H9 (cell line): ENCODE results near the gene SLC10A3. TPM values are rescaled to one million over a fixed set of nuclear protein-coding genes. Genes with fewer than 3 reads are reported as not detected.
A peak's percentile ranks its signal among the peaks of the same experiment; 100 is the strongest.

ENCODE experiments used
- DNase-seq: peaks from one replicate; pipeline ENCODE4 v3.0.0-alpha.2; 2017
- H2AFZ ChIP-seq: one replicate; pipeline ENCODE4 v1.6.1; 2013; ENCODE audit warnings: mild to moderate bottlenecking, low read length, control low read depth, moderate library complexity
- H2AK5ac ChIP-seq: 2 replicates; pipeline ENCODE4 v1.6.1; 2013; ENCODE audit warnings: low read length, control low read depth, mixed read lengths; ENCODE audit not compliant: insufficient read length
- H2BK120ac ChIP-seq: one replicate; pipeline ENCODE4 v1.6.1; 2013; ENCODE audit warnings: low read depth, mild to moderate bottlenecking, low read length, control low read depth, inconsistent platforms; ENCODE audit not compliant: poor library complexity, severe bottlenecking
- H2BK12ac ChIP-seq: 2 replicates; pipeline ENCODE4 v1.6.1; 2013; ENCODE audit warnings: low read length, control low read depth, mixed read lengths, low read depth; ENCODE audit not compliant: insufficient read length
- H2BK15ac ChIP-seq: 2 replicates; pipeline ENCODE4 v1.6.1; 2013; ENCODE audit warnings: low read depth, low read length, control low read depth
- H2BK20ac ChIP-seq: one replicate; pipeline ENCODE4 v1.6.1; 2013; ENCODE audit warnings: low read depth, mild to moderate bottlenecking, low read length, control low read depth, inconsistent platforms; ENCODE audit not compliant: poor library complexity, severe bottlenecking
- H2BK5ac ChIP-seq: 2 replicates; pipeline ENCODE4 v1.6.1; 2013; ENCODE audit warnings: low read length, control low read depth, mixed read lengths; ENCODE audit not compliant: insufficient read length
- H3K14ac ChIP-seq: 2 replicates; pipeline ENCODE4 v1.6.1; 2013; ENCODE audit warnings: low read length, control low read depth; ENCODE audit not compliant: insufficient read depth
- H3K18ac ChIP-seq: 2 replicates; pipeline ENCODE4 v1.6.1; 2013; ENCODE audit warnings: low read depth, mild to moderate bottlenecking, mixed read lengths, low read length, control low read depth; ENCODE audit not compliant: insufficient read length
- H3K23ac ChIP-seq: 2 replicates; pipeline ENCODE4 v1.6.1; 2013; ENCODE audit warnings: low read length, control low read depth, mixed read lengths, low read depth; ENCODE audit not compliant: insufficient read length
- H3K23me2 ChIP-seq: 2 replicates; pipeline ENCODE4 v1.6.1; 2013; ENCODE audit warnings: low read depth, mild to moderate bottlenecking, mixed read lengths, low read length, control low read depth; ENCODE audit not compliant: insufficient read length, poor library complexity, severe bottlenecking
- H3K27ac ChIP-seq: 2 replicates; pipeline ENCODE4 v1.5.1; 2013; ENCODE audit warnings: low read length, control low read depth, mixed read lengths, low read depth; ENCODE audit not compliant: insufficient read length
- H3K27me3 ChIP-seq: 2 replicates; pipeline ENCODE4 v1.6.1; 2013; ENCODE audit warnings: low read length, control low read depth, inconsistent platforms; ENCODE audit not compliant: insufficient read depth
- H3K4ac ChIP-seq: 2 replicates; pipeline ENCODE4 v1.6.1; 2013; ENCODE audit warnings: low read depth, mild to moderate bottlenecking, control low read depth, inconsistent platforms, low read length, moderate library complexity
- H3K4me1 ChIP-seq: 2 replicates; pipeline ENCODE4 v1.6.1; 2013; ENCODE audit warnings: low read length, control low read depth, inconsistent platforms; ENCODE audit not compliant: insufficient read depth
- H3K4me2 ChIP-seq: 2 replicates; pipeline ENCODE4 v1.6.1; 2013; ENCODE audit warnings: low read length, control low read depth, mixed read lengths; ENCODE audit not compliant: insufficient read length, insufficient read depth
- H3K56ac ChIP-seq: 2 replicates; pipeline ENCODE4 v1.6.1; 2013; ENCODE audit warnings: low read depth, mild to moderate bottlenecking, mixed read lengths, low read length, control low read depth; ENCODE audit not compliant: insufficient read length
- H3K79me1 ChIP-seq: 2 replicates; pipeline ENCODE4 v1.6.1; 2013; ENCODE audit warnings: low read depth, mild to moderate bottlenecking, moderate library complexity, low read length, control low read depth, inconsistent platforms; ENCODE audit not compliant: insufficient read depth, poor library complexity, severe bottlenecking
- H3K79me2 ChIP-seq: 2 replicates; pipeline ENCODE4 v1.6.1; 2013; ENCODE audit warnings: low read length, control low read depth, inconsistent platforms; ENCODE audit not compliant: insufficient read depth
- H3K9ac ChIP-seq: 2 replicates; pipeline ENCODE4 v1.6.1; 2013; ENCODE audit warnings: low read length, control low read depth, mixed read lengths; ENCODE audit not compliant: insufficient read length; ENCODE audit errors: extremely low read depth
- H3K9me3 ChIP-seq: one replicate; pipeline ENCODE4 v1.6.1; 2013; ENCODE audit warnings: low read depth, low read length, inconsistent platforms; ENCODE audit not compliant: control insufficient read depth
- H3T11ph ChIP-seq: one replicate; pipeline ENCODE4 v1.6.1; 2013; ENCODE audit warnings: mild to moderate bottlenecking, low read length, control low read depth, inconsistent platforms
- H4K20me1 ChIP-seq: one replicate; pipeline ENCODE4 v1.6.1; 2013; ENCODE audit not compliant: control insufficient read depth, insufficient read length, insufficient read depth
- H4K5ac ChIP-seq: 2 replicates; pipeline ENCODE4 v1.6.1; 2013; ENCODE audit warnings: low read depth, mild to moderate bottlenecking, mixed read lengths, low read length, control low read depth; ENCODE audit not compliant: insufficient read length
- H4K8ac ChIP-seq: replicated peaks from 2 replicates; pipeline ENCODE4 v1.6.1; 2013; ENCODE audit warnings: low read length, control low read depth, mixed read lengths, low read depth; ENCODE audit not compliant: insufficient read length
- H4K91ac ChIP-seq: 2 replicates; pipeline ENCODE4 v1.6.1; 2013; ENCODE audit warnings: low read depth, mild to moderate bottlenecking, moderate library complexity, mixed read lengths, low read length, control low read depth; ENCODE audit not compliant: insufficient read length
- H3K27ac Mint-ChIP-seq, 3 experiments: 2 replicates in 2 of 3; 3 replicates in 1 of 3; pipeline ENCODE4 v1.8.0; 2020 to 2021; ENCODE audit warnings: mixed read lengths in 3 of 3, mild to moderate bottlenecking in 1 of 3, moderate library complexity in 1 of 3
- H3K27me3 Mint-ChIP-seq: 2 replicates; pipeline ENCODE4 v1.8.0; 2021; ENCODE audit warnings: low read depth, mild to moderate bottlenecking, moderate library complexity, mixed read lengths
- H3K36me3 Mint-ChIP-seq, 3 experiments: 2 replicates in 2 of 3; 3 replicates in 1 of 3; pipeline ENCODE4 v1.8.0; 2020 to 2021; ENCODE audit warnings: low read depth in 3 of 3, mixed read lengths in 3 of 3; ENCODE audit not compliant: insufficient read depth in 1 of 3
- H3K4me1 Mint-ChIP-seq, 2 experiments: 2 replicates each; pipeline ENCODE4 v1.8.0; 2020; ENCODE audit warnings: mixed read lengths in 2 of 2
- H3K4me3 Mint-ChIP-seq, 2 experiments: 2 replicates in 1 of 2; 3 replicates in 1 of 2; pipeline ENCODE4 v1.8.0; 2020 to 2021; ENCODE audit warnings: mild to moderate bottlenecking in 2 of 2, mixed read lengths in 2 of 2, moderate library complexity in 1 of 2
- H3K9me3 Mint-ChIP-seq, 2 experiments: 2 replicates in 1 of 2; 3 replicates in 1 of 2; pipeline ENCODE4 v1.8.0; 2020; ENCODE audit warnings: mild to moderate bottlenecking in 2 of 2, mixed read lengths in 2 of 2, moderate library complexity in 1 of 2
- WGBS: extraction: QIAGEN DNeasy Blood & Tissue Kit; methylation state at CpG from one replicate; pipeline ENCODE4 v1.1.7; 2013; ENCODE audit warnings: missing lambda C conversion rate, low lambda C conversion rate, mixed read lengths; ENCODE audit not compliant: insufficient read length; ENCODE audit errors: extremely low coverage; 5-methylcytosine and 5-hydroxymethylcytosine counted together
- total RNA-seq: library from RNA; stranded (reverse); gene quantifications from 2 replicates; pipeline ENCODE4 v1.2.1, GENCODE V29; 2021
- TF ChIP-seq, protein P1 (sequence below): fragments of 200-600 bp; sonication (generic); conservative IDR thresholded peaks from 3 replicates; pipeline ENCODE4 v1.8.0; 2021; ENCODE audit warnings: antibody characterized with exemption, mild to moderate bottlenecking

The SLC10A3 gene
- total RNA-seq, 1 experiment from 2014 or later = 8.8 TPM

DNA sequence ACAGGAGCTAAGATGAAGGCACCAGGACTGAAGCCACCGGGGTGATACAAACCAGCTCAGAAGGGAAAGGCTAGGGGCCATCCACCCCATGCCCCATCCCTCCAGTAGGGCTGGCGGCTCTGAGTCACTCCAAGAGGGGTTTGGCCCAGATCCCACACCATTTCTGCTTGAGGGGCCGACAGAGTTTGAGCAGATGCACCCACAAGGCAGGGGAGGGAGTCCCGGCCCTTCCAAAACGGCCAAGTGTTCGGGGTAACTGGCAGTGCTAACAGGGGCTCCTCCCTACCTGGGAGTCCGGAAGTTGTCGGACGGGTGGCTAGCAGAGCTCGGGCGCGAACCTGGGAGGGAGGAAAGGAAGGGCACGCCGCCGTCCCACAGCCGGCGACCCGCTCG lies 412 bp downstream of the SLC10A3 start:
- Histone ChIP-seq H3K27me3 (no peaks in the 10 kb centered on the region), H3K23ac (no peak overlapping the region), H4K20me1 (no peaks in the 10 kb centered on the region), H2BK120ac (no peak overlapping the region), H4K91ac (no peak overlapping the region), H3K9me3 (peaks cover 32% of the 10 kb centered on the region), H3K9ac (no peak overlapping the region), H2AFZ (no peak overlapping the region), H3K4me1 (no peaks in the 10 kb centered on the region; the same call in 1 of the 2 replicates), H2BK20ac (no peak overlapping the region), H3K23me2 (no peaks in the 10 kb centered on the region), H3K56ac (no peak overlapping the region), H2BK12ac (no peak overlapping the region), H4K8ac (no peak overlapping the region), H3T11ph (no peak overlapping the region), H2BK5ac (no peak overlapping the region), H2AK5ac (no peak overlapping the region), H2BK15ac (no peak overlapping the region), H4K5ac (no peak overlapping the region), H3K18ac (no peak overlapping the region), H3K4me2 (peak overlapping the region; percentile 12), H3K14ac (no peak overlapping the region), H3K27ac (no peak overlapping the region), H3K4ac (no peak overlapping the region), H3K79me2 (no peaks in the 10 kb centered on the region), H3K79me1 (no peaks in the 10 kb centered on the region)
- no CpG with 5 or more reads among the region's 19 CpGs for WGBS
- peak overlapping the region; percentile 74 to 80 for H3K4me3 Mint-ChIP-seq
- no peak for DNase-seq
- 0 out of 7 replicates have a peak overlapping the region, but pooled peaks of 1 of the 3 experiments have one; percentile 65 for H3K27ac Mint-ChIP-seq
- H3K27me3 Mint-ChIP-seq = peaks cover 5% of the 10 kb centered on the region; the same call in 1 of the 2 replicates
- TF ChIP-seq, protein P1, sequence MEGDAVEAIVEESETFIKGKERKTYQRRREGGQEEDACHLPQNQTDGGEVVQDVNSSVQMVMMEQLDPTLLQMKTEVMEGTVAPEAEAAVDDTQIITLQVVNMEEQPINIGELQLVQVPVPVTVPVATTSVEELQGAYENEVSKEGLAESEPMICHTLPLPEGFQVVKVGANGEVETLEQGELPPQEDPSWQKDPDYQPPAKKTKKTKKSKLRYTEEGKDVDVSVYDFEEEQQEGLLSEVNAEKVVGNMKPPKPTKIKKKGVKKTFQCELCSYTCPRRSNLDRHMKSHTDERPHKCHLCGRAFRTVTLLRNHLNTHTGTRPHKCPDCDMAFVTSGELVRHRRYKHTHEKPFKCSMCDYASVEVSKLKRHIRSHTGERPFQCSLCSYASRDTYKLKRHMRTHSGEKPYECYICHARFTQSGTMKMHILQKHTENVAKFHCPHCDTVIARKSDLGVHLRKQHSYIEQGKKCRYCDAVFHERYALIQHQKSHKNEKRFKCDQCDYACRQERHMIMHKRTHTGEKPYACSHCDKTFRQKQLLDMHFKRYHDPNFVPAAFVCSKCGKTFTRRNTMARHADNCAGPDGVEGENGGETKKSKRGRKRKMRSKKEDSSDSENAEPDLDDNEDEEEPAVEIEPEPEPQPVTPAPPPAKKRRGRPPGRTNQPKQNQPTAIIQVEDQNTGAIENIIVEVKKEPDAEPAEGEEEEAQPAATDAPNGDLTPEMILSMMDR = no peak
- peaks cover 3 to 12% of the 10 kb centered on the region in 2 experiments; a peak in 3 of 4 replicates for H3K4me1 Mint-ChIP-seq
- H3K36me3 Mint-ChIP-seq = peaks cover 3 to 16% (median 14%) of the 10 kb centered on the region in 3 experiments; a peak in 6 of 7 replicates
- peaks cover 57 to 70% of the 10 kb centered on the region in 2 experiments for H3K9me3 Mint-ChIP-seq
